ENCODE results near the gene PTPN5. TPM values are rescaled to one million over a fixed set of nuclear protein-coding genes. Genes with fewer than 3 reads are reported as not detected.
A peak's percentile ranks its signal among the peaks of the same experiment; 100 is the strongest.

Gene PTPN5
- total RNA-seq, 3 donors from 2014 or later = 0.14 to 0.92 (median 0.17) TPM

GRCh38 chr11:18802381-18803257 is 11.0 kb upstream of the PTPN5 start:
- peak; percentile 14 for TF ChIP-seq CTCF (IDR thresholded peaks at IDR 0.05)
- H3K4me3 ChIP-seq = no peak overlapping the region
- peak in 1 of 3 donors; percentile 72 for DNase-seq
- ATAC-seq = peak; percentile 60
- intact Hi-C loops (cut with DNase I, micrococcal nuclease) = no loop called here
- H3K9me3 ChIP-seq = no peaks in the 10 kb centered on the region
- H3K36me3 ChIP-seq (ENCODE audit: low read depth) = no peaks in the 10 kb centered on the region
- H3K4me1 ChIP-seq (ENCODE audit: low read depth) = no peaks in the 10 kb centered on the region

GRCh38 chr11:18798799-18799469 is 7.3 kb upstream of the PTPN5 start:
- Histone ChIP-seq H3K4me3 (no peak overlapping the region), H3K9me3 (no peaks in the 10 kb centered on the region), H3K36me3 (ENCODE audit: low read depth) (no peaks in the 10 kb centered on the region), H3K4me1 (ENCODE audit: low read depth) (no peaks in the 10 kb centered on the region)
- intact Hi-C loops (cut with DNase I, micrococcal nuclease) = no loop called here
- no peak for TF ChIP-seq CTCF (IDR thresholded peaks at IDR 0.05)
- DNase-seq (no peak), ATAC-seq (no peak)

- TF ChIP-seq CTCF (IDR thresholded peaks at IDR 0.05) = no peak
- intact Hi-C loops (cut with DNase I, micrococcal nuclease) = no loop called here
- no peak for ATAC-seq
- no peaks in the 10 kb centered on the region for H3K36me3 ChIP-seq (ENCODE audit: low read depth)
- H3K4me1 ChIP-seq (ENCODE audit: low read depth) = peaks cover 4% of the 10 kb centered on the region
- no peak for DNase-seq
- no peaks in the 10 kb centered on the region for H3K9me3 ChIP-seq
- no peak overlapping the region for H3K4me3 ChIP-seq
Measured at GRCh38 chr11:18794956-18795355, 3.4 kb upstream of the PTPN5 start.

- TF ChIP-seq CTCF (IDR thresholded peaks at IDR 0.05) = no peak
- no peak for ATAC-seq
Measured at GRCh38 chr11:18792827-18793226, 1.2 kb upstream of the PTPN5 start.

GRCh38 chr11:18791969-18792628 is 501 bp upstream of the PTPN5 start:
- H3K4me3 ChIP-seq = no peak overlapping the region
- no peak for TF ChIP-seq CTCF (IDR thresholded peaks at IDR 0.05)
- DNase-seq (no peak), ATAC-seq (no peak)
- intact Hi-C loops (cut with DNase I, micrococcal nuclease) = no loop called here
- H3K4me1 ChIP-seq (ENCODE audit: low read depth) = peaks cover 4% of the 10 kb centered on the region
- H3K9me3 ChIP-seq = no peaks in the 10 kb centered on the region
- H3K36me3 ChIP-seq (ENCODE audit: low read depth) = no peaks in the 10 kb centered on the region

More at GRCh38 chr11:18792827-18793226, 1.2 kb upstream of the PTPN5 start:
- Histone ChIP-seq H3K4me3 (no peak overlapping the region), H3K4me1 (ENCODE audit: low read depth) (peaks cover 4% of the 10 kb centered on the region), H3K36me3 (ENCODE audit: low read depth) (no peaks in the 10 kb centered on the region), H3K9me3 (no peaks in the 10 kb centered on the region)
- intact Hi-C loops (cut with DNase I, micrococcal nuclease) = no loop called here
- no peak for DNase-seq
